Medulla oblongata (tissue), 1 donor: Measurements from ENCODE around the gene SLC39A2.
A peak's percentile ranks its signal among the peaks of the same experiment; 100 is the strongest.
"Not testable (repeated sequence)": the region's sequence is repeated elsewhere in the genome, so short reads cannot be mapped to it uniquely, and the experiment has no call there.

Experiments
- DNase-seq: peaks from one replicate; pipeline ENCODE4 v3.0.0-alpha.2; 2015; ENCODE audit errors: extremely low spot score

The SLC39A2 gene

DNA sequence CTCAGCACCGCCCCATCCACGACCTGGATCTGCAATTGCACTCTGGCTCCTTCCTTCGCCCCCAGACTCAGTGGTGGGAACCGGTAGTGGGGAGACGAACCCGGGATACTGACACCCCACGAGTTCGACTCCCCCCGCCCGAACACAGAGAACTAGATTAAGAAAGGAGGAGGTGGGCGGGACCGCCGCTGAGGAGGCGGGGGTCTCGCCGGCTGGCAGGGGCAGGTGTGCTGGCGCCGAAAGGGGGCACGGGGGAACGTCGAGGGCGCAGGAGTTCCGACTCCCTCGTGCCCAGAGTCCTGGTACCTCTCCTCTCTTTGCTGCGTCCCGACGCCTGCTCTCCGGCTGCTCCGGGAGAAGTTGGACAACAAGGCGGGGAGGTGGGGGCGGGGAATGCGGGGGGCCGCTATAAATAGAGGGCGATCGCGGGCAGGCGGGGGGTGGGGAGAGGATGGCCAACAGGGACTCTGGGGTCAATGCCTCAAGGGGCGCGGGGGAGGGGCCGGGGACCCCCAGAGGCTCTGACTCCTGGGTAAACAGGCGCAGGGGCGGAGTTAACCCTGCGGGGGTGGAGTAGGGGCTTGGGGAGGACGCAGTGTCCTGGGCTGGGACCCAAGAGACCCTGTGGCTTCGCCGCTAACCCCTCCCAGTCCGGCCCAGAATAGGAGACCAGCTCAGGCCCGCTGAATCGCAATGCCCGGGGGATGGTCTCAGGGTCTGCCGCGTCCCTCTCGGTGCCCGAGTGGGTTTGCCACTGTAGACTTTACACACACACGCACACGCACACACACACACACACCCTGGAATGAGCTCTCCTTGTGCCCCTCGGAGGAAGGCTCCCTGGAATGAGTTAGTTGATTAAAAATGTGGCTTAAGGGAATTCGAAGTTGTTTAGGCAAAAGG, 26.5 kb downstream of the SLC39A2 start:
- peak; percentile 80 for DNase-seq

- peak; percentile 95 for DNase-seq
Measured at GRCh38 chr14:21026274-21026987, 27.3 kb downstream of the SLC39A2 start.

- DNase-seq = no peak
Measured at GRCh38 chr14:21026988-21027315, 27.9 kb downstream of the SLC39A2 start.

DNA sequence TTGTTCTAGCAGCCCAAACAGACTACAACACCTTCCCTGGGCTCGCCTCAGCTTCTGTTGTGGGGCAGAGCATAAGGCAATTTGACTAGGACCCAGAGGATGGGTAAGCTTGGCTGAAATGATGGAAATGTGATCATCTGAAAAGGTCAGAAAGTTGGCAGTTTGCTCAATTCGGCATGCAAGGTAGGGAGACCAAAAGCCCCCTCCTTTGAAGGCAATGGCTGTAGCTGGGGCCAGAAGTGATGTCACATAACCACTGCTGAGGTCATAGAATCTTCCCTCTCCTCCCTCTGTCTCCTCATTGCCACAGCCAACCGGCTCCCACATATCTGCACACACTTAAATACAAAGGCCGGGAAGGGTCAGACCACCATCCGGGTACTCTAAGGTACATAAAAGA, 30.8 kb downstream of the SLC39A2 start, which contains the start of gene TPPP2:
Gene TPPP2 (plus strand): TSS at position 301 of the 400 bp plus-strand sequence. CDS start 365 bp downstream, outside the sequence.
- no peak for DNase-seq

DNA sequence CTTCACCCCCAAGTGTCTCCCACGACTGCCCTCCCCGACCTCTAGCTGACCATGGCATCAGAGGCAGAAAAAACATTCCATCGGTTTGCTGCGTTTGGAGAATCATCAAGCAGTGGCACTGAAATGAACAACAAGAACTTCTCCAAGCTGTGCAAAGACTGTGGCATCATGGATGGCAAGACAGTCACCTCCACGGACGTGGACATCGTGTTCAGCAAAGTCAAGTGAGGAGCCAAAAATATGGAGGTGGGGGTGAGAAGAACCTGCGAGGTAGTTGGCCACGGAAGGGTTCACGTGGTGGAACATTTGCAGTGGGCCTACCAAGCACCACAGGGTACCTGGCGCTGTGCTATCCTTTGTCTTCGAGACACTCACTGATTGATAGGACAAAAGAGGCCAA, 31.4 kb downstream of the SLC39A2 start:
- DNase-seq = no peak

GRCh38 chr14:21032326-21033132, 33.4 kb downstream of the SLC39A2 start:
- DNase-seq = peak; percentile 54

- peak; percentile 46 for DNase-seq
Measured at GRCh38 chr14:21033133-21033698, 34.1 kb downstream of the SLC39A2 start.

DNA sequence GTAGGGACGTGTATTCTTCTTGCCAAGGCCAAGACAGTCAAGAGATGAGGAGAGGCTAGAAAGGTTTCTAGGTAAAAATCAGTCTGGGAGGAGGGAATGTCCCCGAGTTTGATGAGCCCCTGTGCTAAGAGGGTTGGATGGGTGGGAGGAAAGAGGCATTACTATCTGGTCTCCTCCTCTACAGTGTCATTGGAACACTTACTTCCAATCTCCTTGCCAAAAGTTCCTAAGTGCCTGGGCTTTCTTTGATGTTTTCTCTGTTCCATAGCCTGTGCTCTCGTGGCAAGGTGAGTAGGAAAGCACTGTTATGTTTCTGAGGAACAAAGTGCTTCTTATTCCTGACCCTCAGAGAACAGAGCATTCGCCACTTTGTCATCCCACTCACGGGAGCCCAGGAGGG, 35.6 kb downstream of the SLC39A2 start, which contains the start of gene RNASE13:
Gene RNASE13 (minus strand): TSS at position 101 of the 400 bp plus-strand sequence. CDS start 519 bp downstream, outside the sequence.
- DNase-seq = no peak

- peak; percentile 47 for DNase-seq
Measured at GRCh38 chr14:21036751-21037150, 37.7 kb downstream of the SLC39A2 start.

- no peak for DNase-seq
Measured at GRCh38 chr14:21037156-21037555, 38.1 kb downstream of the SLC39A2 start.

DNA sequence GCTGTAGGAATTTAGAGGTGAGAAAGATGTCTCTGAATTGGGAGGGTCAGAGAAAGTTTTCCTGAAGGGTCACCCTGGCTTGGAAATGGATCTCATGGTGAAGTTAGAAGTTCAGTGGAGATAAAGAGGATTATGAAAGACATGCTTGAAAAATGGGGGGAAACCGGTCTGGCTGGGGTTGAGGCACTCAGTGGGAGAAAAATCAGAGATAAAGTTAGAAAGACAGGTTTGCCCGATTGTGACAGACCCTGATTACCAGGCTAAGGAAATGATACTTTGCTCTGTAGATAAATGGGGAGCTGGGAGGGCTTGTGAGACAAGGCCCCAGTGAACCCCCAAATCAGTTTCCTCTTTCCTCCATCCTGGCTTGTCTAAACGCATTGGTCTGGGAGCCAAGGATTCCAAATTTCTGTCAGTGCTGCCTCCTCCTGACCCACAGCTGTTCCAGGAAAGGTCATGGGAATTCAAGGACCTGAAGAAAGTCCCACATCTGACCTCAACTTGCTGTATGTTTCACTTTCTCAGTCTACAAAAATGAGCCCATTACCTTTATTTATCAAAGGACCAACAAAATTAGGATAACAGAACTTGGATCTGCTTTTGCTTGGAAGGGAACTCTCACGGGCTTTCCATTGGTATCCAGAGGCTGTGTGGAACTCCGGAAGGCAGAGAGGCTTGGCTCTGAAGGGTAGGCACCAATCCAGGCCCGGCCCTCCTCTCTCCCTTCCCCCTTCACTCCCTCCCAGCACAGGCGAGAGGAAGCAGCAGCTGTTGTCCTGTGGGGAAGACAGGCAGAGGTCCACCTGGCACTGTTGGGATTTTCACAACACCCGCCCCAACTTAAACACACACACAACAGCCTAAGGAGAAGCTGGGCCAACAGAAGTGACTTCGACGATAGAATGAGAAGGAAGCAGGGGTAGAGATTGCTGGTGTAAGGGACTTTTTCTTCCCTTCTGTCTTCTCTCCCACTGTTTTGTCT, 39.6 kb downstream of the SLC39A2 start:
- DNase-seq = peak; percentile 90

- peak; percentile 93 for DNase-seq
Measured at GRCh38 chr14:21039585-21040369, 40.7 kb downstream of the SLC39A2 start.

- no peak for DNase-seq
Measured at GRCh38 chr14:21040370-21040925, 41.4 kb downstream of the SLC39A2 start.

DNA sequence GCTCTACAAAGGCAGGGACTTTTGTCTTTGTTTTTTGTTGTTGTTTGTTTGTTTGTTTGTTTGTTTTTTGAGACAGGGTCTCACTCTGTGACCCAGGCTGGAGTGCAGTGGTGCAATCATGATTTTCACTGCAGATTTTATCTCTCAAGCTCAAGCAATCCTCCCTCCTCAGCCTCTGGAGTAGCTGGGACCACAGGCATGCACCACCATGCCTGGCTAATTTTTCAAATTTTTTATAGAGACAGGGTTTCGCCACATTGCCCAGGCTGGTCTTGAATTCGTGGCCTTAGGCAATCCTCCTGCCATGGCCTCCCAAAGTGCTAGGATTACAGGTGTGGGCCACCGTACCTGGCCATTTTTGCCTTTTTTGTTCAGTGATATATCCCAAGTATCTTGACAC, 41.8 kb downstream of the SLC39A2 start:
- DNase-seq = not testable (repeated sequence)

- DNase-seq = no peak
Measured at GRCh38 chr14:21041676-21042433, 42.8 kb downstream of the SLC39A2 start, which contains the start of gene RNASE7. Gene RNASE7, plus strand, starts transcription at chr14:21042362. Its CDS starts 631 bp downstream, at chr14:21042993.

GRCh38 chr14:21042918-21043317, 43.8 kb downstream of the SLC39A2 start:
- peak; percentile 40 for DNase-seq

- DNase-seq = no peak
Measured at GRCh38 chr14:21043387-21043973, 44.4 kb downstream of the SLC39A2 start.
